Neutrophil (primary cell): ENCODE measurements around the gene ATG4B.

Source experiments
- H3K27ac ChIP-seq: fragments of 200-600 bp; sonication (generic); 2 replicates; pipeline ENCODE4 v1.5.1; 2016; ENCODE audit warnings: mild to moderate bottlenecking, moderate library complexity
- H3K27me3 ChIP-seq: fragments of 200-600 bp; sonication (generic); 2 replicates; pipeline ENCODE4 v1.6.0; 2016; ENCODE audit warnings: mild to moderate bottlenecking
- H3K36me3 ChIP-seq: fragments of 200-600 bp; sonication (generic); 2 replicates; pipeline ENCODE4 v1.5.1; 2017
- H3K4me1 ChIP-seq, 2 experiments: fragments of 200-600 bp in 1 of 2; sonication (generic) in 1 of 2; 1 replicate in 1 of 2; 2 replicates in 1 of 2; pipeline versions ENCODE4 v1.5.1 to v1.6.1; 2013 to 2016; ENCODE audit warnings: low read depth in 1 of 2, low read length in 1 of 2, mild to moderate bottlenecking in 1 of 2, moderate library complexity in 1 of 2; ENCODE audit not compliant: control insufficient read depth in 1 of 2, insufficient read depth in 1 of 2
- H3K4me3 ChIP-seq, 2 experiments: fragments of 200-600 bp in 1 of 2; sonication (generic) in 1 of 2; 1 replicate in 1 of 2; 2 replicates in 1 of 2; pipeline ENCODE4 v1.5.1; 2013 to 2016; ENCODE audit warnings: low read depth in 1 of 2, low read length in 1 of 2, mild to moderate bottlenecking in 1 of 2, moderate library complexity in 1 of 2
- H3K9me3 ChIP-seq: fragments of 200-600 bp; sonication (generic); 2 replicates; pipeline ENCODE4 v1.5.1; 2016
- TF ChIP-seq, protein P1 (sequence below): fragments of 200-600 bp; sonication (generic); IDR thresholded peaks from 2 replicates; pipeline ENCODE4 v1.5.1; 2016; ENCODE audit warnings: antibody characterized with exemption

Gene ATG4B

DNA sequence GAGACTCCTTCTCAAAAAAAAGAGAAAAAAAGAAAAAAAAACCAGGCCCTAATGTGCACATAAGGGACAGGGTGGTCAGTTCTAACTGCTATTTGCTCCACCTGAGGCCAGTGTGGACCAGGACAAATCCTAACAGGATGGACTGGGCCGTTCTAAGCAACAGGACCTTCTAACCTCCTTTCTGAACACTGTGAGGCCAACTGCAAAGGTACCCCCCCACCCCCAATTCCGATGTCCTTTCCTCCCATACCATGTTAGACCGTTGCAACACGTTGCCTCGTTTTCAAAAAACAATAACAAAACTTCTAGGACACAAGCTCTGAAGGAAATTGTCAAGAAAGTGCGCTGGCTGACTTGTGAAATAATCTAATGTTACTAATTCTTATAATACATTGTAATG is 1.7 kb upstream of the ATG4B start:
- Histone ChIP-seq H3K36me3 (peaks cover 18% of the 10 kb centered on the region), H3K9me3 (no peaks in the 10 kb centered on the region), H3K27me3 (no peaks in the 10 kb centered on the region), H3K4me1 (peaks cover 22 to 26% of the 10 kb centered on the region in 2 experiments), H3K27ac (no peak overlapping the region), H3K4me3 (peak overlapping the region; percentile 92 to 98)
- TF ChIP-seq, protein P1, sequence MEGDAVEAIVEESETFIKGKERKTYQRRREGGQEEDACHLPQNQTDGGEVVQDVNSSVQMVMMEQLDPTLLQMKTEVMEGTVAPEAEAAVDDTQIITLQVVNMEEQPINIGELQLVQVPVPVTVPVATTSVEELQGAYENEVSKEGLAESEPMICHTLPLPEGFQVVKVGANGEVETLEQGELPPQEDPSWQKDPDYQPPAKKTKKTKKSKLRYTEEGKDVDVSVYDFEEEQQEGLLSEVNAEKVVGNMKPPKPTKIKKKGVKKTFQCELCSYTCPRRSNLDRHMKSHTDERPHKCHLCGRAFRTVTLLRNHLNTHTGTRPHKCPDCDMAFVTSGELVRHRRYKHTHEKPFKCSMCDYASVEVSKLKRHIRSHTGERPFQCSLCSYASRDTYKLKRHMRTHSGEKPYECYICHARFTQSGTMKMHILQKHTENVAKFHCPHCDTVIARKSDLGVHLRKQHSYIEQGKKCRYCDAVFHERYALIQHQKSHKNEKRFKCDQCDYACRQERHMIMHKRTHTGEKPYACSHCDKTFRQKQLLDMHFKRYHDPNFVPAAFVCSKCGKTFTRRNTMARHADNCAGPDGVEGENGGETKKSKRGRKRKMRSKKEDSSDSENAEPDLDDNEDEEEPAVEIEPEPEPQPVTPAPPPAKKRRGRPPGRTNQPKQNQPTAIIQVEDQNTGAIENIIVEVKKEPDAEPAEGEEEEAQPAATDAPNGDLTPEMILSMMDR: no peak

DNA sequence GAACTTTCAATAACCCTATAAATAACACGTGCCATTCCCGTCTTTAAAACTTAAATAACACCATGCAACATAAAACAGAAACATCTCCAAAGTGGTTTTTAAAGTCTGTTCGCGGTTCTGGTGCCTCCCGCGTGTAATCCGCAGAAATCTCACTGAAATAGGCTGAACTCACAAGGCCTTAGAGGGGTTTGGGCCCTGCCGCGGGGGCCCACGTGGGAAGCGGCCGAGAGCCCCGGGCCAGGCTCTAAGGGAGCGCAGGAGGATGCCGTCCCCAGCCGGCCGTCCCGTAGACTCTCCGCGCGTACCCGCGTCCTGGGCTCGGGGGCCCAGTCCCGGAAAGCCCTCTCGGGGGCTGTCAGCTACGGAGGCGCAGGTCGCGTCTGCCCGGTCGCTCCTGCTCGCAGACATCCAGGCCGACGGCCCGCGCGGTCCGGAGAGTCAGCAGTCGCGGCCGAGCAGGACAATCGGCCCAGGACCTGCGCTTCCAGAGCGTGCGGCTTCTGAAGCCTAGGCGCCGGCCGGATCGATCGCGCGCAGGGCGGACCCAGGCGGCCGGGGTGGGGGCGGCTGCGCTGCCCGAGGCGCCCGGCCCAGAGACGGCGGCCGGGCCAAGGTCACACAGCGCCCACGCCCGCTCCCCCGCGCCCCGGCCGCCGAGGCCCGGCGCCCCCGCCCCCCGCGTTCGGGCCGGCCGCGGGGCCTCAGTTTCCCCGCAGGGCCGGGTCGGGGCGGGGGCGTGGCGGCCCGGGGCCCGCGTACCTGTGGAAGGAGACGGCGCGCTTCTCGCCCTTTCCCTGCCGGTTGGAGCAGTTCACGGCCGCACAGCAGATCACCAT is 1.1 kb upstream of the ATG4B start:
- Histone ChIP-seq H3K36me3 (peaks cover 18% of the 10 kb centered on the region), H3K27me3 (no peaks in the 10 kb centered on the region), H3K27ac (peak overlapping the region; percentile 96), H3K4me3 (peak overlapping the region; percentile 92 to 98), H3K4me1 (peaks cover 22 to 26% of the 10 kb centered on the region in 2 experiments), H3K9me3 (no peaks in the 10 kb centered on the region)
- TF ChIP-seq, protein P1: no peak

DNA sequence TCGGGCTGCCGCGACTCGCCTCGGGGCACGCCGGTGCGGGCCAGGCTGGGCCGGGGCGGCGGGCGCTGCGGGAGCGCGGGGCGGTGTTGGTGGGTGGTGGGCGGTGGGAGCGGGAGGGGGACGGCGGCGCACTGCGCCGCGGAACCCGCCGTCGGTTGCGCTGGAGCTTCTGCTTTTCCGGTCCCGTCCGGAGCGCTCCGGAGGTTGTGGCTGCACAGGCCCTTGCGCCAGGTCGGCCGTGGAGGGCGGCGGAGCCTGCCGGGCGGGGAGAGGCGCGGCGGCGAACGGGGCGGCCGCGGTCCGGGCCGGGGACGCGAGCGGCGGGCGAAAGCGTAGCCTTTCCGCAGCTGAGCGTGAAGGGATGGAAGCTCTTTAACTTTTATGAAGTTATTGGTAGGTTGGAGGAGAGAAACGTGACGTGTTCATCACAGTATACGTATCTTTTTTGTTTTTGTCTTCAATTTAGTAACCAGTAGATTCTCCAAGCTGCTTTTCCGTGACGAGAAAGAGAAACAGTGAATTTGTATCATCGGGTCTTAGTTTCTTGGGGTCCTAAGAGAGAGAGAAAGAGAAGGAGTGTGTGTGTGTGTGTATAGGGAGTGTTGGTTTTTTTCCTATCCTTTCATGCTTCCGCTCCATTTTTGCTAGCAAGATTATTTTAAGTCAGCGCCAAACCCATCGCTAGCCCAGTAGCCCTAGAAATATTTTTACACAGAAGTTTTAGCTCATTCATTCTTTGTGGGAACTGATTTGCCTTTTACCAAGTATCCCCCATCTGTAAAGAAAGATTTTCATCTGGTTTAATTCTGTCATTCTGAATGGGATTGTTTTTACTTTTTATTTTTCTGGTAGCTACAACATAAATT is 535 bp downstream of the ATG4B start:
- Histone ChIP-seq H3K4me3 (peak overlapping the region; percentile 92 to 98), H3K9me3 (no peaks in the 10 kb centered on the region), H3K4me1 (peaks cover 22 to 26% of the 10 kb centered on the region in 2 experiments)

DNA sequence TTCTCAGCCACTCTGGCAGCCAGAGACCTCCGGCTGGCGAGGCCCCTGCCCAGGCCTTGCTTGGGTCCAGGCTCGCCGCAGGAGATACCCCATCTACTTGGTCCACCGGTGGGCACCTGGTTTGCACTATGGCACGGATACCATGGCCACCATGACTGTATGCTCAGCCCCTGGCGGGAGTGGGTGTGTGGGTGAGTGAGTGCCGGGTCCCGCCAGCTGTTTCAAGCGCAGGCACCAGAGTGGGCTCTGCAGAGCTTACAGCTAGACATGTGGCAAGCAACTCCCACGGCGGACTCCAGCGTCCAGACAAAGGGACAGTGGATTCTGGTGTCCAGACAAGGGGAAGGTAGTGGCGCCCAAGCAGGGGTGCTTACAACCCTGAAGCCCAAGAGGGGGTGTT is 1.4 kb downstream of the ATG4B start:
- Histone ChIP-seq H3K27ac (no peak overlapping the region), H3K4me1 (peaks cover 22 to 26% of the 10 kb centered on the region in 2 experiments), H3K27me3 (no peaks in the 10 kb centered on the region), H3K36me3 (no peaks in the 10 kb centered on the region), H3K4me3 (peak overlapping the region in 1 of 2 experiments; percentile 92), H3K9me3 (no peaks in the 10 kb centered on the region)
- TF ChIP-seq, protein P1: no peak

More for the DNA sequence above, 535 bp downstream of the ATG4B start:
- TF ChIP-seq, protein P1: no peak
- Histone ChIP-seq H3K36me3 (peaks cover 8% of the 10 kb centered on the region), H3K27ac (peak overlapping the region; percentile 96), H3K27me3 (no peaks in the 10 kb centered on the region)

DNA sequence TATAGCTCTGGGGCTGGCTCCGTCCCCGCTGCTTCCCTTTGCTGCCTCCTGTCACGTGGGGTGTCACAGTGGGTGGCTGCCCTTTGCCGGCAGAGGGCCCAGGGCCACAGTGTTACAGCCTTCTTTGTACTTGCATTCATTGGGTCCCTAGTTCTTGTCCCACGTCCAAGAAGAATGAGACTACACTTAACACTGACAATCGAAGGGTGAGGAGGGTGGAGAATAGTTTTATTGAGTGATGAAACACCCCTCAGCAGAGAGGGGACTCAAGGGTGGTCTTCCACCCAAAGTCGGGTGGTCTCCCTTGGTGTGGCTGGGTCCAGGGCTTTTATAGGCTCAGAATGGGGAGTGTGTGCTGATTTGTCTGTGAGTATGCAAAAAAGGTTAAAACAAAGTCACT is 1.9 kb downstream of the ATG4B start:
- H3K36me3 ChIP-seq: no peaks in the 10 kb centered on the region
- H3K27me3 ChIP-seq: no peaks in the 10 kb centered on the region
- no peaks in the 10 kb centered on the region for H3K9me3 ChIP-seq
- H3K4me1 ChIP-seq: peaks cover 22 to 26% of the 10 kb centered on the region in 2 experiments
- TF ChIP-seq, protein P1: no peak
- no peak overlapping the region for H3K27ac ChIP-seq
- H3K4me3 ChIP-seq: no peak overlapping the region
